SU-DHL-6 (cell line): ENCODE measurements around the gene HIPK2.

Experiments used
- EZH2phosphoT487 ChIP-seq: fragments of 200-600 bp; sonication (generic), shearing (Covaris generic); conservative IDR thresholded peaks from 2 replicates; pipeline ENCODE4 v1.6.1; 2018; ENCODE audit warnings: mild to moderate bottlenecking, antibody characterized with exemption, low read length, moderate library complexity, mixed read lengths
- TF ChIP-seq, protein P1 (sequence below): fragments of 200-600 bp; sonication (generic); IDR thresholded peaks from one replicate; pipeline ENCODE4 v1.5.1; 2017; ENCODE audit warnings: antibody characterized with exemption, mild to moderate bottlenecking, low read length, moderate library complexity; ENCODE audit not compliant: insufficient read depth, poor library complexity, severe bottlenecking

DNA sequence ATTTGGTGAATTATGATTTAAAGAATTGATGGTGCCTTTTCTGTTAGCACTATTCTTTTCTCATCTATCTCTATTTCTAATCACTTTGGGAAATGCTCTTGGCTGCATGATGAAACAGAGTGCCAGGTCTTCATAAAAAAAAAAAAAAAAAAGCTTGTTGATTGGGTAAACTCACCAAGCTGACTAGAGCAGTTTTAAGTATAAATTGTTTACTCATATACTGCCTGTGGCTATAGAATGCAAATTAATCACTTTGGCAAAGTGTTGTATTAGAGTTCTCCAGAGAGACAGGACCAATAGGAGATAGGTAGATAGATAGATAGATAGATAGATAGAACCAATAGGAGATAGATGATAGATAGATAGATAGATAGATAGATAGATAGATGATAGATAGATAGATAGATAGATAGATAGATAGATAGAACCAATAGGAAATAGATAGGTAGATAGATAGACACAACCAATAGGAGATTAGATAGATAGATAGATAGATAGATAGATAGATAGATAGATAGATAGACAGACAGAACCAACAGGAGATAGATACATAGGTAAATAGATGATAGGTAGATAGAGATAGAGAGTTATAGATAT lies 31.1 kb upstream of the HIPK2 start:
- TF ChIP-seq, protein P1, sequence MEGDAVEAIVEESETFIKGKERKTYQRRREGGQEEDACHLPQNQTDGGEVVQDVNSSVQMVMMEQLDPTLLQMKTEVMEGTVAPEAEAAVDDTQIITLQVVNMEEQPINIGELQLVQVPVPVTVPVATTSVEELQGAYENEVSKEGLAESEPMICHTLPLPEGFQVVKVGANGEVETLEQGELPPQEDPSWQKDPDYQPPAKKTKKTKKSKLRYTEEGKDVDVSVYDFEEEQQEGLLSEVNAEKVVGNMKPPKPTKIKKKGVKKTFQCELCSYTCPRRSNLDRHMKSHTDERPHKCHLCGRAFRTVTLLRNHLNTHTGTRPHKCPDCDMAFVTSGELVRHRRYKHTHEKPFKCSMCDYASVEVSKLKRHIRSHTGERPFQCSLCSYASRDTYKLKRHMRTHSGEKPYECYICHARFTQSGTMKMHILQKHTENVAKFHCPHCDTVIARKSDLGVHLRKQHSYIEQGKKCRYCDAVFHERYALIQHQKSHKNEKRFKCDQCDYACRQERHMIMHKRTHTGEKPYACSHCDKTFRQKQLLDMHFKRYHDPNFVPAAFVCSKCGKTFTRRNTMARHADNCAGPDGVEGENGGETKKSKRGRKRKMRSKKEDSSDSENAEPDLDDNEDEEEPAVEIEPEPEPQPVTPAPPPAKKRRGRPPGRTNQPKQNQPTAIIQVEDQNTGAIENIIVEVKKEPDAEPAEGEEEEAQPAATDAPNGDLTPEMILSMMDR = no peak
- TF ChIP-seq EZH2phosphoT487 = no peak
